ENCODE data around the gene CENPB.

Gene CENPB

DNA sequence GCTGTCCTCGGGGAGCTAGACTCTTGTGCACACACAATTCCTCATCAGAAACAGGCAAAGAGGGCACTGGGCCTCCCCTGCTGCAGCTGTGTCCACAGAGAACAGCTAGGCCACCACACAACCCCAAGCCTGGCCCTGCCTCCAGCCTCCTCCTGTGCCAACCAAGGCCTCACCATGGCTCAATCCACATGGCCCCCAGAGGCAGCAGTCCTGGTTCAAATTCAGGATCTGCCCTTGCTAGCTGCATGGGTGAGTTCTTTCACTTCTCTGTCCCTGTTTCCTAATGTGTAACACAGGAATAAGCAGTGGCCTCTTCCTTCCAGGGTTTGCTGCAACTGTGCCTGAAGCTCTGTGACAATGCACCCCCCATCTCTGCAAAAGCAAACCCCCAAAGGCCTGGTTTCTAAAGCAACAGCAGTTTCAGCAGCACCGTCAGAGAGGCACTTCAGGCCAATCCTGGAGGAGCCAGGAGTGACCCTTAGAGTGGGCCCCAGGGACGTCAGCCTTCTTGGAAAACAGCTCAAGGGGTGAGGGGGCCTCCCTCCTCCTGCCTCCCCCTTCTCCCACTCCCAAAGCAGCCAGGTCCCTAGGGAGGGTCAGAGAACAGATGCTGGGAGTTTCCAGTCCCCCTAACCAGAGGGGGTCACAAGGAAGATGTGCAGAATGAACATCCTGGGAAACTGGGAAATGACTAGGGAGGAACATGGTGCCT lies 21.2 kb downstream of the CENPB start:
- no peak for DNase-seq

DNA sequence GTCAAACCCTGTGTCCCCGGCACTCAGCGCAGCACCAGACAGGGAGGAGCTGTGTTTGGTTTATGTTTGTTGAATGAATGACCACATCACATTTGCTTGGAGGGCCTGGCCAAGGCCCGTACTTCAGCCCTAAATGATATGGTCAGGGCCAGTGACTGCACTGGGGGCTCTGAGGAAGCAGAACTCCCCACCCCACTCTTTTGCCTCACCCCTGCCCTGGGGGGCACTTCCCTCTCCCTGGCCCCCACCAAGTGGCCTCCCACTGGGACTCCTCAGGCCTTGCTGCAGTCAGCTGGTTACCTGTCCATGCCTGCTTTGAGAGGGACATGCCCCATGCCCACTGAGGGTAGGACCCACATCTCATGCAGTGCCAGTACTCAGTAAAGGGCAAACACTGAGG lies 21.9 kb downstream of the CENPB start:
- no peak for DNase-seq

DNA sequence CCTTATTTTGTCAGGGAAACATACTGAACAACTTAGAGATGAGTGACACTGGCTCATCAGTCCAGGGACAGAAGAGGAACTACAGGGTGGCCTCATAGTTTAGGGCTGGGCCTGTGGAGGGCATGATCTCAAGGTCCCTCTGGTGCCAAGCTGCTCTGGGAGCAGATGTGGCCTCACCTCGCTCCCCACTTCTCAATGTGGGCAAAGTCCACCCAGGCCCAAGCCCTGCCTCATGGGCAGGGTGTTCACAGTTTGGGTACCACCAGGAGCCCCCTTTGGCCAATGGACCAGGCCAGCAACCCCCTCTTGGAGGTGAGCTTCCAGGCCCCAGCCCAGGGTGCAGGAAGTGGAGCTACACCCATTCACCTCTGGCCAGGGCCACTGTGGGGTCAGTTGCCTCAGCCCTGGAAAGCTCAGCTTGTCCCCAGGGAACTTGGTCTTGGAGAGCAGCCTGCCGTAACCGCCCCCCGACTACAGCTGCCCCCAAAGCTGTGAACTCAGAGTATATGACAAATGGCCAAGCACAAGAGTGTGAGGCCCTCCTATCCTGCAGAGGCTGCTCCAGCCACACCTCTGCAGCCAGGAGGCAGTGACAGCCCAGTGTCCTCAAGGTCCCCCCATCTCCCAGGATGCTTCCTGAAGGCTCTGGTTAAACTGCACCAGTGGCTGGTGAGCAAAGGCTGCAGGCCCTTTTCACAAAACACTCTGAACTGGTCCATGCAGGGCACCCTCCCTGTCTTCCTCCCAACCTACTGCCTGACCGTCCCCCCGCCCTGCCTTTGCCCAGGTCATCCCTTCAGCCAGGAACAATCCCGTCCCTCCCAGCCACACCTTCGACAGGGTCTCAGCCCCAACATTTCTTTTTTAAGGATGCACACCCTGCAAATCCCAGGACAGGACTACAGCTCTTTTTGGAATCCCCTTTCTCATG lies 22.6 kb downstream of the CENPB start:
- DNase-seq, result no peak

DNA sequence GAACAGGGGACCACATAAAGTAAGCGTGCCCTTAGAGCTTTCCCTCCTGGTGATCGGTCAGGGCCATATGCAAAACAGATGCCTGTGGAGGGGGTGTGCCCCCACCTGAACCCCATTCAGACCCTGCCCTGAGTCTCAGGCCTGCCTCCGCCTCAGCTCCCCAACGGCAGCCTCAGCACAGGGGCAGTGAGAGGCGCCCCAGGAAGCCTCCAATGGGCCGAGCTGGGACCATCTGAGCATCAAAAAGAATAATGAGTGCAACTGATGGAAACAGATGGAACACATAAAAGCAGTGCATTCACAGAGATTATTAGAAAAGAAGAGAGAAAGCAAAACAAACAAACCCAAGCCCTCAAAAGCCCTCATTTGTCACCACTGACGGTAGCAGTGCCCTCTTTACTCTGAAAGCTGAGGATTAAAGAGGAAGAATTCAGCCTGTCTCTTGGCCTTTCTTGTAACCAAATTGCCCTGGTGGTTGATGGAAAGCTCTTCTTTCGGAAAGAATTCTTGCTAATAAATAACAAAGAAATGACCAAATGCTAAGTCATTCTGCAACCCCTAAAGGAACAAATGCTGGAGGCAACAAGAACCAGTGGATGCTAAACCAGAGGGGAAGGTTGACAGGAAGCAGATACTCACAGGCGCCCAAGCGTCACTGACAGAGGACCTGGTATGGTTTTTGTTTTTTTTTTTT lies 25.7 kb downstream of the CENPB start:
- no peak for DNase-seq

DNA sequence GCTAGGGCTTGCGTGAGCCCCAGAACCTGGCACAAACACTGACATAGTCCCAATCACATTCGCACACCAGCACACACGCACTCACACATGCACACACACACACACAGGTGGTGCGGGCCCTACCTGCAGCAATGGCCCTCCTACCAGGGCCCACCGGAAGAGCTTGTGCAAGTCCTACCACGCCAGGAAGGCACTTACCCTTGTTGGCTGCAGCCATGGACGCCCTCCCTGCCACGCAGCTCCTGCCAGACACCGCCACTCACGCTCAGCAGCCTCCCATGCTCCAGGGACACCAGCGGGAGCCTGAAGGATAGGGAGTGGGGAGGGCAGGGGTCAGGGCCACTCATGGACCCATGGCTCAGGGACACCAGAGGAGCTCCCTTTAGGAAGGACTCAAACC lies 26.7 kb downstream of the CENPB start:
- no peak for DNase-seq

DNA sequence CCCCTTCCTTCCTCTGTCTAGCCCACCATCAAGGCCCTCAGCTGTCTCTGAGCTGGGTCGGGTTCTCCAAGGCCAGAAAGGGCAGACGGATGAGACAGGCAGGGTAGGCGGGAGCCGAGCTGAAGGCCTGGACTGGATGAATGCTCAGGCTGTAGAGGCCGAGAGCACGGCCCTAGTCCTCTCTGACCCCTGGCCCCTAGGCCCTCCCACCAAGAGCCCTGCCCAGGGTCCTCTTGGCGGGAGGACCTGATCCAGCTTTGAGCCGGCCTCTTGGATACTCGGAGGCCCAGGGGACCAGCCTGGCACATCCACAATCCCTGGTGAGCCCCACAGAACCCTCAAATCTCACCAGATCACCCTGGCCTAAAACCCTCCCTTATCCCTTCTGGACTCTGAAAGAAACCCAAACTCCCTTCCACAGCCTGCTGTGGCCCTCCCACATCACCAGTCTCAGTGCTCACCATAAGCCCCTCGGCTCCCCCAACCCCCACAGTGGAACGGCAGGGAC lies 27.2 kb downstream of the CENPB start:
- no peak for DNase-seq

DNA sequence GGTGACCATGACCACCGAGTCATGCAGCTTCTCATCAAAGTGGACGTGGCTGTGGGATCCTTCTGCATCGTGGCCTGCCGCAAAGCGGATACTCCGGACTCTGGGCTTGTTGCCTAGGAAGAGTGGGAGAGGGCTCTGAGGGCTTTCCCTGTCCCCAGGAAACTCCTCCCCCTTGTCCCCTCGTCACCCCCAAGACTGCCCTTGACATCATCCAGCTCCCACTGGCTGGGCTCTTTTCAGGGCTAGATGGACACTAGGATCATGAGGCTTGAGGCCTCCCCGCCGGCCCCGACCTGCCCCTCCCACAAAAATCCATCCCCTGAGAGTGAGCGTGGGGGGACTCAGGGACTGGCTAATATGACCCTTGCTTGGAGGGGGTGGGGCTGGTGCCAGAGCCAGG lies 28.0 kb downstream of the CENPB start:
- no peak for DNase-seq

DNA sequence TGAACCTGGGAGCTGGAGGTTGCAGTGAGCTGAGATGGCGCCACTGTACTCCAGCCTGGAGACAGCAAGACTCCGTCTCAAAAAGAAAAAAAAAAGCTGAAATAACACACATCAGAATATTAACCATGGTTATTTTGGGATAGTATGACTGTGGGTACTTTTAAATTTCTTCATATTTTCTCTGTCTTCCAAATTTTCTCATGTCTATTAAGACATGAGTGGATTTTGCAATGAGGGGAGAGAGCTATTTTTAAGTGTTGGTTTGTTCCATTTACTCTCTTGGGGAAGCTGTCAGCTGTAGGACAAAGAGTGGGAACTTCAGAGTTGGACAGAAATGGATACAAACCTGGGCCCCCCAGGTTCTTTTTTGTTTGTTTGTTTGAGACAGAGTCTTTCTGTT lies 29.3 kb downstream of the CENPB start:
- no peak for DNase-seq

DNA sequence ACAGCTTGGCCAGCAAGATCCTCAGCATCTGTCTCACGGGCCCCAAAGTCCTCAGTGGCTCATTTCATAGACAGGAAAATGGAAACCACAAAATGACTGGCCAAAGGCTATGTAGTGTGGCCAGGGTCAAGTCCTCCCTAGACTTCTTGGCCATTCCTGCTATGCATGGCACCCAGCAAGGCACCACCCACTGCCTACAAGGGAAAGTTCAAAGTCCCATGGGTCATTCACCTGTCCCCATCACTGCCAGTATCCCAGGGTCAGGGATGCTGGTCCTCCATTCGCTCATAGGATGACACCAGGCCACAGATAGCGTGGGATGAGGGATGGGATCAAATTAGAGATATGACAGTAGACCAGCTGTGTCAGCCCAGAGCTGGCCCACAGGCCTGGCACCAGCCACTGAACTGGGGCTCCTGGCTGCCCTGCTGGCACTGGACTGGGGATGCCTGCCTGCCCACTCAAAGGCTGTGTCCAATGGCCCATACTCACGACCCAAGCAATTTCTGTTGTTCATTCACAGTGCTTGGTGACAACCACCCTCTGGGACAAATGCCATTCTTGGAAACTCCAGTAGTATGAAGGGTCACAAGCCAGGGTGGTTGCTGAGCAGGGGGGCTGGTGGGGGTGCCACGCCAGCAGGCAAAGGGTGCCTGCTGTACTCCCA lies 30.6 kb downstream of the CENPB start:
- DNase-seq, result no peak

DNA sequence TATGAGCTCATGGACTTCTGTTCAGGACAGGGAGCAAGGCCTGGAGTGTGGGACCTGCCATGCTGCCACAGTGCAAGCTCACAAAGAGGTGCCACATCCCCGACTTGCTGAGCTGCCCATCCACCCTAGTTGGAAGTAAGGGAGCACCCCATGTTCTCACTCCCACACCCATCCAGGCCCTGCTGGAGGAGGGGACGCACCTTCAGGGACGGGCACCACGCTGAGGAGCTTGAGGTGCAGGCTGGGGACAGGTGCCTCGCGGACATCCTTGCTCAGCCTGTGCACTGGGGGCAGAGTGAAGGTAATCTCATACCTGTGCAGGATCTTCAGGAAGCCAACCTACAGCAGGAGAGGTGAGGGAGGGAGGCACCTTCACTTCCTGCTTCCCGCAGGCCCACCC lies 31.3 kb downstream of the CENPB start:
- DNase-seq, result no peak

DNA sequence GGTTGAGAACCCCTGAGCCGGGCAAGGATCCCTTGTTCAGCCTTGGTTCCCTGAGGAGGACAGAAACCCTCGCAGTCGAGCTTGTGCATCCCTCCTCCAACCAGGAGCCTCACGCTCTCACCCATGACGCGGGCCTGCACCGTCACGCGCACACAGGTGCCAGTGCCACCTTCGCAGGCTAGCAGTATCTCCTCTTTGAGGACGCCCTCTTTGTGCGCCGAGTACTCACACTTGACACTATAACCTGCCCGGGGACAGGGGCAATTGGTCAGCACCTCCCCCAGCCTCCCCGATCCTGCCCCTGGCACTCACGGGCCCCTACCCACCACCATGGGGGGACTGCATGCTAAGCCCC lies 32.3 kb downstream of the CENPB start:
- DNase-seq, result no peak

DNA sequence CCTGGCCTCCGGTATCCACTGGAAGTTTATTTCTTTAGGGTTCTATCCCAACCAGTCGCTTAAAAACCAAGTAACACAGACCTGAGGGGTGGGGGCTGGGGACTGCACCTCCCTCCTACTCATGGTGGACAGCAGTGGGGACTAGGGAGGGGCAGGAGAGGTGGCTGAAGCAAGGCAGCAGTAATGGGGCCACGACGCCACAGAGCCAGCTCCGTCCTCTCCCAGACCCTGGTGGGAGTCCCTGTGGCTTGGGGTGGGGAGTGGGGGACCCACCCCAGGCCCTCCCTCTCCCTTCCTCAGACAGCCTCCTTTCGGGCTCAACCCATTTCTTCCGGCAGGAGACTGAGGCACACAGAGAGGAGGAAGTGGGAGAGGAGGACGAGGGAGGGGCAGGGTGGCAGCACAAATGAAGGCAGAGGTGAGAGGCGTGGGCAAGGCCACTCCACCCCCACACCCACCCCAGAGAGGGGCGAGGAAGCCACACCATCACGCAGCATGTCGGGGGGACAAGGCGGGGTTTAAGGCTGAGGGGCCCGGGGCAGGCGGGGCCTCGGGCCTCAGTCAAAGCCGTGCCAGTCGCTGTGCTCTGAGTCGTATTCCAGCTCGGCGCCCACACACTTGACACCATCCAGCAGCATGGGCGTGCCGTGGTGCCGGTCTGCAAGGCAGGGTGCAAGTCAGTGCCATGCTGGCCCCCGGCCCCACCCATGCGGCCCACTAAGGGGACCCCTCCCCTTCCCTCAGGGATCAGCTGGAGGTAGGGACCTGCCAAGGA lies 32.9 kb downstream of the CENPB start:
- no peak for DNase-seq

DNA sequence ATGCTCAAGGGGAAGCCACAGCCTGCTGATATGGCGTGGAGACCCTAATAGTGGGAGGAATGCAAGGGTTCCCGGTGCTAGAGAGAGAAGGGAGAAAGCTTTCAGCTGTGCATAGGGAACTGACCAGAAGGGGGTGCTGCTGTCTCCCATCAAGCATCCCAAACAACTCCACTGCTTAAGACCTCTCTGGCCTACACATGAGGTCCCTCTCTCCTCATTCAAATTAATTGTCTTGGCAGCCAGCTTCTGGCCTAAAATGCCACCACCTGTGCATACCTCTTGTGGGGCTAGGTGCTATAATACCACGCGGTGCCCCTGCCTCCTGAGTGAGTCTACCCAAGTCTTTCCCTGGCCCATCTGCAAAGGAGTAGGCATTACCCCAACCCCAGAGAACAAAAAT lies 33.4 kb downstream of the CENPB start:
- peak; percentile 22 for DNase-seq

DNA sequence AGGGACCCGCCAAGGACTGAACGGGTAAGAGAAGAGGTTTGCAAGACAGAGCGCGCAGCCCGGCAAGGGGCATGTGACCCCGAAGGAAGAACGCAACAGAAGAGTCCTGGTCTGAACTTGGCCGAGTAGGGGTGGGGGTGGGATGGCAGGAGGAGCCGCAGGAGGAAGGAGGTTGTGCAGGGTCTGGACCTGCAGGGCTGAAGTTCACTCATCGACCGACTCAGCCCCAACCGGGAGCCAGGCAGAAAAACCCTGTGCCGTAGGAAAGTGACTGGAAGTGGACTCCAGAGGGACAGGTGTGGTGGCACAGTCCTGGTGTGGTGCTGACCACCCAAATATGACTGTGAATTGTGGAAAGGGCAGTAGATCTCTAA lies 34.2 kb downstream of the CENPB start:
- no peak for DNase-seq

DNA sequence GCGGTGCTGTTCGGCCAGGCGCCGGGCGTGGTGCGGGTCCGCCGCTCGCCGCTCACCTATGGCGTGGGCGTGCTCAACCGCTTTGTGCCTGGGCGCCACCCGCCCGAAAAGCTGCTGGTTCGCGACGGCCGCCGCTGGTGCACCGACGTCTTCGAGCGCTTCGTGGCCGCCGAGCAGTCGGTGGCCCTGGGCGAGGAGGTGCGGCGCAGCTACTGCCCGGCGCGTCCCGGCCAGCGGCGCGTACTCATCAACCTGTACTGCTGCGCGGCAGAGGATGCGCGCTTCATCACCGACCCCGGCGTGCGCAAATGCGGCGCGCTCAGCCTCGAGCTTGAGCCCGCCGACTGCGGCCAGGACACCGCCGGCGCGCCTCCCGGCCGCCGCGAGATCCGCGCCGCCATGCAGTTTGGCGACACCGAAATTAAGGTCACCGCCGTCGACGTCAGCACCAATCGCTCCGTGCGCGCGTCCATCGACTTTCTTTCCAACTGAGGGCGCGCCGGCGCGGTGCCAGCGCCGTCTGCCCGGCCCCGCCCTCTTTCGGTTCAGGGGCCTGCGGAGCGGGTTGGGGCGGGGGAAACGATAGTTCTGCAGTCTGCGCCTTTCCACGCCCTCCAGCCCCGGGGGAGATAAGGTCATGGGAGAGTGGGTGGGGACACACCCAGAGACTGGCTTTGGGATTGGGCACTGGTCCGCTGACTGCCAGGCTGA lies 34.7 kb downstream of the CENPB start:
- DNase-seq, result peak; percentile 85

DNA sequence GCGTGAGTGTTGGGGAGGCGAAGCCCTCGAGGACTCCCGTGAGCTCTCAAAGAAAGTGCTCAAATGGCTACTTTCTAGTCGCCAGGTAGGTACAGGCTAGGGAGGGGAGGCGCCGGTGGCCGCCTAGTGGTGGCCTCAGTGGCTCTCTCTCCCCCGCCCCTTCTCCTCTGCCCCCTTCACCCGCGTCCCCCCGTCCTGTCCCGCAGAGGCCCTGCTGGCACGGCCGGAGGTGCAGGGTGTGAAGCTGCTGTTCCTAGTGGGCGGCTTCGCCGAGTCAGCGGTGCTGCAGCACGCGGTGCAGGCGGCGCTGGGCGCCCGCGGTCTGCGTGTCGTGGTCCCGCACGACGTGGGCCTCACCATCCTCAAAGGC lies 35.2 kb downstream of the CENPB start:
- DNase-seq, result peak; percentile 9

DNA sequence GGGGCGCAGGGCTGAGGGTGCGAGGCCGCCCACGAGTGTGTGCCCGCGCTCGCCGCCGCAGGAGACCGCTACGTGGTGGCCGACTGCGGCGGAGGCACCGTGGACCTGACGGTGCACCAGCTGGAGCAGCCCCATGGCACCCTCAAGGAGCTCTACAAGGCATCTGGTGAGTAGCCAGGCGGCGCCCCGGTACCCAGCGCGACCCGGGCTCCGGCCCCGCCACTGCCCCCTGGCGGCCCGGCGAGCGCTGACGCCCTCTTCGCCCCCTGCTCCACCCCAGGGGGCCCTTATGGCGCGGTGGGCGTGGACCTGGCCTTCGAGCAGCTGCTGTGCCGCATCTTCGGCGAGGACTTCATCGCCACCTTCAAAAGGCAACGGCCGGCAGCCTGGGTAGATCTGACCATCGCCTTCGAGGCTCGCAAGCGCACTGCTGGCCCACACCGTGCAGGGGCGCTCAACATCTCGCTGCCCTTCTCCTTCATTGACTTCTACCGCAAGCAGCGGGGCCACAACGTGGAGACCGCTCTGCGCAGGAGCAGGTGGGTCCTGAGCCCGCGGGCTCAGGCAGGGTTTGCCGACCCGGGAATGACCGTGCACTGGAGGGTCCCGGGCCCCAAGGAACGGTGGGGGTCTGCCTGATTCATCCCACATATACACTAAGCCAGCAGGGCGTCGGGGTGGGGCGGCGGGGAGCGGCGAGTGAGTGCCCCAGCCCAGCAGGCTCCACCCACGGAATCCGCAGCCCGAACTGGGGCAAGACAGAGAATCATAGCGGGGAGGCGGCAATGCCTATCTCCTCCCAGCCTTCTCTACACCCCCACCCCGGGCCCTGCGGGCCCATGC lies 36.6 kb downstream of the CENPB start:
- DNase-seq, result peak; percentile 76

DNA sequence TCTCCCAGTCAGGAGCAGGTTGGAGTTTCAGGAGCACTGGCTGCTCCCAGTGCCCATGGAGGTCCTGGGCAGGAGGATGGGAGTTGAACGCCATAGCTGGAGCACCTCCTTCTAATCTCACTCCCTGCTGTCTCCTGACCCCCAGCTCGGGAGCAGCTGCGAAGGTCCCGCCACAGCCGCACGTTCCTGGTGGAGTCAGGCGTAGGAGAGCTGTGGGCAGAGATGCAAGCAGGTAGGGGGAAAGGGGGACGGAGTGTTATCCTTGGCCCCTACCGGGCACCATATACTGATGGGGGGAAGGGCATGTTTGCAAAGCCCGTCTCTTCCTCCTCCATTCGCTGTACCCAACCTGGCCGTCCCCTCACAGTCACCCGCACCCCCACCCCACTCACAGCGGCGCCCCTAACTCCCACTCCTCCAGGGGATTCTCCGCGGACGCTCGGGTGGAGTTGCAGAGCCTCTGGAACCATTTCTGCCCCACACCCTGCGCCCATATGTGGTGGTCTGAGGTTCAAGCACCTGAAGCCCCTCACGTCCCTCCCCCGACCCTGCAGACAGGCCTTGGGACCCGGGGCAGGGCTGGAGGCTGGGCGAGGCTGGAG lies 37.4 kb downstream of the CENPB start:
- DNase-seq, result no peak

DNA sequence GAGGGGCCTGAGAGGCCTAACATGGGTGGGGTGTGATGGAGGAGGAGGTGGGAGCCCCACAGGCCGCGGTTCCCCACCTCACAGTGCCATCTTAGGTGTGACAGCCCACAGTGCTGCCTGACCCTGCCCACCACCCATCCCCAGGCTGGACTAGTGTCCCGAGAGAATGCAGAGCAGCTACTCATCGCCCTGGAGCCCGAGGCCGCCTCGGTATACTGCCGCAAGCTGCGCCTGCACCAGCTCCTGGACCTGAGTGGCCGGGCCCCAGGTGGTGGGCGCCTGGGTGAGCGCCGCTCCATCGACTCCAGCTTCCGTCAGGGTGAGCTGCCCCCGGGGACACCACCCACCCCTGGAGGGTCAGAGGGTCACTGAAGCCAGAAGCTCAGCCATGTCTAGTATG lies 38.5 kb downstream of the CENPB start:
- no peak for DNase-seq

DNA sequence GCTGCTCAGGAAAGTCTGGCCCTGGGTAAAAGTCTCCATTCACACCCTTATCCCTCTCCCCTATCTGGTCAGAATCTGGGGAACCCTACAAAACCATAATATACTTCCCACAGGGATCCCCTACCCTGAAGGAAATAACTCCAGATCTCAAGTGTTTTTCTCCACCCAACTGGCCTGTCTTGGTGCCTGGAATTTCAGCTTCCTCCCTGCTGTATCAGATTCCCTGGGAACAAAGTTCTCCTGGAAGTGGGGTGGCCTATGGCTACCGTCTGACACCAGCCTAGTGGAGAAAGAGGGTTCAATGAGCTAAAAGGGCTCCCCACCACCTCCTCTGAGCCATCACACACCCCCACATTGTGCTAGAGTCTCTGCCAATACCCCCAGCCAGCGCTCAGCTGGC lies 39.1 kb downstream of the CENPB start:
- DNase-seq, result no peak

Data from NCI-H1105 (cell line).